22Rv1 (cell line): ENCODE results near the gene MLLT3.

ENCODE experiments used
- ZFX ChIP-seq: fragments of 450-650 bp; IDR thresholded peaks from 2 replicates; pipeline ENCODE4 v1.6.1; 2017; ENCODE audit warnings: antibody characterized with exemption, borderline replicate concordance
- TF ChIP-seq, protein P1 (sequence below): fragments of 450-650 bp; IDR thresholded peaks from 2 replicates; pipeline ENCODE4 v1.5.1; 2017; ENCODE audit warnings: mild to moderate bottlenecking

DNA sequence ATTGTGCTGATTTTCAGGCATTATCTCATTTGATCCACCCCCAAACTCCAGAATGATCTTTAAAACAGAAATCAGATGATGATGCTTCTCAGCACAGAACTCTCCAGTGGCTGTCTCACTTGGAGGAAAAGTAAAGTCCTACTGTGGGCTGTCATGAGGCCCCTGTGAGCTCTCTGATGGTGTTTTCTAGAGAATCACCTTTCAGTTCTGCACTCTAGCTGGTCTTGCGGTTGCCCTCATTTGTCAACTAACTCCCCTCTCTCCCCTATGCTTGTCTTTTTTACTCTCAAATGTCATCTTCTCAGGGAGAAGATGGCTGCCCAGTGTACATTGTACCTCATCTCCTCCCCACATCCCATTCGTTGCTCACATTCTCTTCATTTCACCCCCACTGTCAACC is 295.8 kb downstream of the MLLT3 start:
- TF ChIP-seq, protein P1, sequence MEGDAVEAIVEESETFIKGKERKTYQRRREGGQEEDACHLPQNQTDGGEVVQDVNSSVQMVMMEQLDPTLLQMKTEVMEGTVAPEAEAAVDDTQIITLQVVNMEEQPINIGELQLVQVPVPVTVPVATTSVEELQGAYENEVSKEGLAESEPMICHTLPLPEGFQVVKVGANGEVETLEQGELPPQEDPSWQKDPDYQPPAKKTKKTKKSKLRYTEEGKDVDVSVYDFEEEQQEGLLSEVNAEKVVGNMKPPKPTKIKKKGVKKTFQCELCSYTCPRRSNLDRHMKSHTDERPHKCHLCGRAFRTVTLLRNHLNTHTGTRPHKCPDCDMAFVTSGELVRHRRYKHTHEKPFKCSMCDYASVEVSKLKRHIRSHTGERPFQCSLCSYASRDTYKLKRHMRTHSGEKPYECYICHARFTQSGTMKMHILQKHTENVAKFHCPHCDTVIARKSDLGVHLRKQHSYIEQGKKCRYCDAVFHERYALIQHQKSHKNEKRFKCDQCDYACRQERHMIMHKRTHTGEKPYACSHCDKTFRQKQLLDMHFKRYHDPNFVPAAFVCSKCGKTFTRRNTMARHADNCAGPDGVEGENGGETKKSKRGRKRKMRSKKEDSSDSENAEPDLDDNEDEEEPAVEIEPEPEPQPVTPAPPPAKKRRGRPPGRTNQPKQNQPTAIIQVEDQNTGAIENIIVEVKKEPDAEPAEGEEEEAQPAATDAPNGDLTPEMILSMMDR, result no peak
- TF ChIP-seq ZFX, result no peak
